Measurements from ENCODE around the gene CLCN6.
"Not testable (repeated sequence)": the region's sequence is repeated elsewhere in the genome, so short reads cannot be mapped to it uniquely, and the experiment has no call there.

The CLCN6 gene

GRCh38 chr1:11796036-11796828, 9.8 kb upstream of the CLCN6 start:
- DNase-seq: no peak

GRCh38 chr1:11797525-11798216, 8.3 kb upstream of the CLCN6 start:
- no peak for DNase-seq

GRCh38 chr1:11799099-11799498, 6.9 kb upstream of the CLCN6 start:
- DNase-seq: no peak

GRCh38 chr1:11799896-11800295, 6.1 kb upstream of the CLCN6 start:
- DNase-seq: no peak

GRCh38 chr1:11800391-11800755, 5.6 kb upstream of the CLCN6 start:
- DNase-seq: no peak

- DNase-seq: no peak
Observed at GRCh38 chr1:11800756-11801433, 5.1 kb upstream of the CLCN6 start.

- no peak for DNase-seq
Observed at GRCh38 chr1:11802616-11802972, 3.4 kb upstream of the CLCN6 start.

- DNase-seq: peak; percentile 60
Observed at GRCh38 chr1:11802973-11803885, 2.8 kb upstream of the CLCN6 start.

GRCh38 chr1:11803924-11804665, 1.9 kb upstream of the CLCN6 start:
- DNase-seq: not testable (repeated sequence)

GRCh38 chr1:11804666-11805421, 1.1 kb upstream of the CLCN6 start:
- DNase-seq: no peak

- DNase-seq: no peak
Observed at GRCh38 chr1:11806307-11806936, 431 bp downstream of the CLCN6 start.

GRCh38 chr1:11807133-11807532, 1.1 kb downstream of the CLCN6 start:
- no peak for DNase-seq

GRCh38 chr1:11813021-11813420, 7.0 kb downstream of the CLCN6 start:
- no peak for DNase-seq

- no peak for DNase-seq
Observed at GRCh38 chr1:11817192-11817591, 11.2 kb downstream of the CLCN6 start.

- no peak for DNase-seq
Observed at GRCh38 chr1:11822091-11822490, 16.1 kb downstream of the CLCN6 start.

GRCh38 chr1:11823366-11824137, 17.6 kb downstream of the CLCN6 start:
- DNase-seq: no peak

GRCh38 chr1:11825131-11825530, 19.1 kb downstream of the CLCN6 start:
- DNase-seq: no peak

- no peak for DNase-seq
Observed at GRCh38 chr1:11826946-11827345, 21.0 kb downstream of the CLCN6 start.

- no peak for DNase-seq
Observed at GRCh38 chr1:11828511-11828910, 22.5 kb downstream of the CLCN6 start.

Measured in NCI-H524 treated with DMSO at 0.1 percent for 48 hours (cell line).